ENCODE results near the gene RGL3.
A peak's percentile ranks its signal among the peaks of the same experiment; 100 is the strongest.
"Not testable (repeated sequence)": the region's sequence is repeated elsewhere in the genome, so short reads cannot be mapped to it uniquely, and the experiment has no call there.

The RGL3 gene

GRCh38 chr19:11456659-11457058 is 37.5 kb upstream of the RGL3 start:
- Mint-ChIP-seq H3K9me3 (no peaks in the 10 kb centered on the region), H3K4me3 (no peak overlapping the region), H3K27ac (no peak overlapping the region), H3K27me3 (ENCODE audit: low read depth, poor library complexity) (peaks cover 14% of the 10 kb centered on the region), H3K4me1 (peaks cover 30% of the 10 kb centered on the region), H3K36me3 (ENCODE audit: low read depth) (no peaks in the 10 kb centered on the region)
- TF ChIP-seq CTCF (IDR thresholded peaks at IDR 0.05) = no peak
- DNase-seq = no peak

GRCh38 chr19:11455233-11455554 is 36.1 kb upstream of the RGL3 start:
- DNase-seq; H3K9me3 Mint-ChIP-seq; H3K36me3 Mint-ChIP-seq (ENCODE audit: low read depth); H3K27me3 Mint-ChIP-seq (ENCODE audit: low read depth, poor library complexity); H3K27ac Mint-ChIP-seq: not testable (repeated sequence)
- peak overlapping the region; percentile 8 for H3K4me3 Mint-ChIP-seq
- H3K4me1 Mint-ChIP-seq = peaks cover 36% of the 10 kb centered on the region

GRCh38 chr19:11453468-11454341 is 34.6 kb upstream of the RGL3 start:
- TF ChIP-seq CTCF (IDR thresholded peaks at IDR 0.05) = peak; percentile 47
- peaks cover 6% of the 10 kb centered on the region for H3K36me3 Mint-ChIP-seq (ENCODE audit: low read depth)
- no peaks in the 10 kb centered on the region for H3K27me3 Mint-ChIP-seq (ENCODE audit: low read depth, poor library complexity)
- H3K27ac Mint-ChIP-seq = no peak overlapping the region
- H3K9me3 Mint-ChIP-seq = no peaks in the 10 kb centered on the region
- no peak for DNase-seq
- peaks cover 36% of the 10 kb centered on the region for H3K4me1 Mint-ChIP-seq
- H3K4me3 Mint-ChIP-seq = peak overlapping the region; percentile 51

GRCh38 chr19:11452620-11453310 is 33.7 kb upstream of the RGL3 start:
- no peak for TF ChIP-seq CTCF (IDR thresholded peaks at IDR 0.05)
- Mint-ChIP-seq H3K27me3 (ENCODE audit: low read depth, poor library complexity) (no peaks in the 10 kb centered on the region), H3K36me3 (ENCODE audit: low read depth) (peaks cover 6% of the 10 kb centered on the region), H3K4me3 (peak overlapping the region; percentile 54), H3K27ac (peak overlapping the region; percentile 90), H3K9me3 (no peaks in the 10 kb centered on the region), H3K4me1 (peaks cover 36% of the 10 kb centered on the region)
- DNase-seq = no peak

GRCh38 chr19:11451871-11452619 is 32.9 kb upstream of the RGL3 start:
- DNase-seq = no peak
- peaks cover 6% of the 10 kb centered on the region for H3K36me3 Mint-ChIP-seq (ENCODE audit: low read depth)
- H3K9me3 Mint-ChIP-seq = no peaks in the 10 kb centered on the region
- H3K27me3 Mint-ChIP-seq (ENCODE audit: low read depth, poor library complexity) = no peaks in the 10 kb centered on the region
- H3K27ac Mint-ChIP-seq = peak overlapping the region; percentile 90
- TF ChIP-seq CTCF (IDR thresholded peaks at IDR 0.05) = no peak
- H3K4me1 Mint-ChIP-seq = peaks cover 31% of the 10 kb centered on the region
- H3K4me3 Mint-ChIP-seq = peak overlapping the region; percentile 54

GRCh38 chr19:11451327-11451870 is 32.3 kb upstream of the RGL3 start:
- no peak overlapping the region for H3K27ac Mint-ChIP-seq
- DNase-seq = no peak
- H3K36me3 Mint-ChIP-seq (ENCODE audit: low read depth) = peaks cover 10% of the 10 kb centered on the region
- no peak overlapping the region for H3K4me3 Mint-ChIP-seq
- no peak for TF ChIP-seq CTCF (IDR thresholded peaks at IDR 0.05)
- H3K27me3 Mint-ChIP-seq (ENCODE audit: low read depth, poor library complexity) = no peaks in the 10 kb centered on the region
- H3K4me1 Mint-ChIP-seq = peaks cover 36% of the 10 kb centered on the region
- no peaks in the 10 kb centered on the region for H3K9me3 Mint-ChIP-seq
